OCI-LY7 (cell line): ENCODE results near the gene TMEM123.

Experiments
- CTCF ChIP-seq: fragments of 200-600 bp; sonication (generic); conservative IDR thresholded peaks from 2 replicates; pipeline ENCODE4 v1.5.1; 2014; ENCODE audit warnings: mild to moderate bottlenecking, antibody characterized with exemption, low read length, moderate library complexity, mixed read lengths
- EZH2phosphoT487 ChIP-seq: fragments of 200-600 bp; sonication (generic); IDR thresholded peaks from 2 replicates; pipeline ENCODE4 v1.6.1; 2018; ENCODE audit warnings: low read depth, borderline replicate concordance, mild to moderate bottlenecking, mixed run types, antibody characterized with exemption, low read length, moderate library complexity, mixed read lengths

- TF ChIP-seq CTCF: no peak
- TF ChIP-seq EZH2phosphoT487: no peak
These were observed 6.8 kb upstream of the TMEM123 start for GRCh38 chr11:102459393-102459792.
